T-helper 2 cell treated with Interferon-gamma antibody and Interleukin-4, amounts not matched to agents 5 μg/mL and 100 μg/mL, for 36 hours (primary cell): ENCODE data around the gene TTLL10.

Experiments used
- DNase-seq: peaks from one replicate; pipeline ENCODE4 v3.0.0; 2021; ENCODE audit warnings: low spot score
- H3K27ac Mint-ChIP-seq: one replicate; pipeline ENCODE4 v1.8.0; 2021; ENCODE audit warnings: mild to moderate bottlenecking, mixed read lengths
- H3K27me3 Mint-ChIP-seq: one replicate; pipeline ENCODE4 v1.8.0; 2021; ENCODE audit warnings: low read depth, mixed read lengths
- H3K36me3 Mint-ChIP-seq: one replicate; pipeline ENCODE4 v1.8.0; 2021; ENCODE audit warnings: low read depth, mixed read lengths
- H3K4me1 Mint-ChIP-seq: one replicate; pipeline ENCODE4 v1.8.0; 2021; ENCODE audit warnings: low read depth, mixed read lengths
- H3K4me3 Mint-ChIP-seq: one replicate; pipeline ENCODE4 v1.8.0; 2022; ENCODE audit warnings: mild to moderate bottlenecking, moderate library complexity, mixed read lengths
- H3K9me3 Mint-ChIP-seq: one replicate; pipeline ENCODE4 v1.8.0; 2021; ENCODE audit warnings: mixed read lengths

Gene TTLL10

DNA sequence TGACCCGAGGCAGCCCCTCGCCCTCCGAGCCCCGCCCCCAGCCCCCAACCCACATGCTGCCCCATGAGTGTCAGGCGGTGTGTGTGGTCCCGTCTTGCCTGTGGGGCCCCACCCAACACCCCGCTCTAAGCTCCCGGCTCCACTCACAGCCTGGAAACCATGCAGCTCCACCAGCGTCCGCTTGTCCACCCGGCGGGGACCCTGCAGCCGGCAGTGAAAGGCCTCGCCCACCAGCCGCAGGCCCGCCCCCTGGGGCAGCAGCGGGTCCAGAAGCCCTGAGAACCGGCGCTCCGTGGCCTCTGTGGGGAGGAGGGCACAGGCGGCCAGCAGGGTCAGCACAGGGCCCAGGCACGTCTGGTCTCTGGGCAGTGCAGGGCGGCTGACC is 70.1 kb downstream of the TTLL10 start:
- H3K4me3 Mint-ChIP-seq, result no peak overlapping the region
- H3K27ac Mint-ChIP-seq, result no peak overlapping the region
- peaks cover 3% of the 10 kb centered on the region for H3K27me3 Mint-ChIP-seq
- H3K4me1 Mint-ChIP-seq, result no peaks in the 10 kb centered on the region
- no peaks in the 10 kb centered on the region for H3K9me3 Mint-ChIP-seq
- no peak for DNase-seq
- no peaks in the 10 kb centered on the region for H3K36me3 Mint-ChIP-seq

DNA sequence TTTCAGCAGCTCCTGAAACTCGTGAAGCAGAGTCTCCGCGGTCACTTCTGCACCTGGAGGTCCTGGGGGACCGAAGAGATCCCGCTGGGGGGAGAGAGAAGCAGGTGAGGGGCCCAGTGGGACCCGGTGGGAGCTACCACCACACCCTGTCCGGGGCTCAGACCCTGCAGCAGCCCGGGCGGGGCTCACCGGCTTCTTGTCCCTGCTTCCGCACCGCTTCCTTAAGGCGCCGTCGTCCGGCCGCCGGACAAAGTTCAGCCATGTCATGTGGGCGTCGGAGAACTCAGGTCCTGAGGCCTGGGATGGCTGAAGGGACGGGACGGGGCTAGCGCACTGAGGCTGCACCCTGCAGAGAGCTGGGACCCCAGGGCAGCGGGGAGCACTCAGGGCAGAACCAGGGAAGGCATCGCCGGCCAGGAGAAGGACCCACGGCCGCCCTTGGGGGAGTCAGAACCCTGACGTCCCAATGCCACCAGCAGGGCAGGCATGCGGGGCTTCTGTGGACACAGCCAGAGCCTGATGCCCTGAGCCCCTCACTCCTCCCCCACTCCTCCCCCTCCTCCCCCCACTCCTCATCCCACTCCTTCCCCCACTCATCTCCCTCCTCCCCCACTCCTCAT is 70.6 kb downstream of the TTLL10 start:
- Mint-ChIP-seq H3K36me3 (no peaks in the 10 kb centered on the region), H3K4me3 (no peak overlapping the region), H3K27me3 (peaks cover 3% of the 10 kb centered on the region), H3K27ac (no peak overlapping the region), H3K4me1 (no peaks in the 10 kb centered on the region), H3K9me3 (no peaks in the 10 kb centered on the region)
- no peak for DNase-seq

DNA sequence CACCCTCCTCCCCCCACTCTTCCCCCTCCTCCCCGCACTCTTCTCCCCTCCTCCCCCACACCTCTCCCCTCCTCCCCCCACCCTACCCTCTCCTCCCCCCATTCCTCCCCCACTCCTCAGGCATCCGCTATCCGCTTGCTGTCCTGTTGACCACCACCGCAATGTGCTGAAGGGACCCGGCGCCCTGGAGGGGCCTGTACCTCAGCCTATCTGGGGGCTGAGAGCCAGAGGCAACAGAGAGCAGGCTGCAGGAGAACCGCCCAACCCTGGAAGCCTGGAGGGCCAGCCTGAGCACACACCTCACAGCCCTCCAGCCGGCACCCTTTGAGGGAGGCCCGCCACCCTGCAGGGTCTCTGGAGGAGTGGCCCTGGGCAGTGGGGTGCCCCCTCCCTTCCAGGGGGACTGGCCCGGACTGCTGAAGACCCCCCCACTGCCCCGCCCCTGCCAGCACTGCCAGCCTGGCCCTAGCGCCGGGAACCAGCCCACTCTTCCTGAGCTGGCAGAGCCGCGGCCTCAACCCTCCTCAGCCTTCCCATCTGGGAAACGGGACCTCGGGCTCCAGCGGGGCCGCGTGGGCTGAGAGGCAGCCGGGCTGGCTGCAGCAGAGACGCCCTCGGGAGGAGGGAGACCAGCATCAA is 71.6 kb downstream of the TTLL10 start:
- Mint-ChIP-seq H3K27me3 (peaks cover 3% of the 10 kb centered on the region), H3K4me1 (peaks cover 2% of the 10 kb centered on the region), H3K36me3 (no peaks in the 10 kb centered on the region), H3K4me3 (no peak overlapping the region), H3K27ac (no peak overlapping the region), H3K9me3 (no peaks in the 10 kb centered on the region)
- DNase-seq, result no peak

DNA sequence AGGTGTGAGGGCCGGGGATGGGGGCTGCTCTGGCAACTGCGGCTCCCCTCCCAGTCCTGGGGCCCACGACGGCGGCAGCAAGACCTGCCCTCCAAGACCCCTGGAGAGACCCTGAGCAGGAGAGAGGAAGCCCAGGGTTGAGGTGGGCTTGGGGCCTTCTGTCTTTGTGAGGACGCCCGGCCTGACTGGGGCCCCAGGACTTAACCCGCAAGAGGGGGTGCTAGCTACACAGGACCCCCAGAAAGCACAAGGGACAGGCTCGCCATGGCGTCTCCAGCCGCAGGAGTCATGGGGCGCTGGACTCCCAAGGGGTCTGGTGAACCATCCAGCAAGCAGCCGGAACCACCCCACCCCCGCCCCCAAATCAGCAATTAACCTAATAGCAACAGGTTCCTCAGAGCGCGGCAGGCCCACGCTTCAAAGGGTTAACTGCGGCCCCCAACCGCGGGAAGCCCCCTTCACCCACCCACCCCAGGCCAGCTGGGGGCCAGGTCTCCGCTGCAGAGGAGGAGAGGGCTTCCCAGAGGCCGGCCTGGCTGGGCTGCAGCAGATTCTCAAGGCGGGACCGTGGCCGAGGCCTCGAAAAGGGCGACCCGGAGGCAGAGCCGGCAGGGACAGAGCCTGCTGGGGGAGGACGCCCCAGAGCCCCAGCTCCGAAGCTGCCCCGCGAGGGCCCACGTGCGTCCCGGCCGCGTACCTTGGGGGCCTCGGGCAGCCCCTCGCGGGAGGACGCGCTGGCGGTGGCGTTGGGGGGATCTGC is 72.3 kb downstream of the TTLL10 start:
- Mint-ChIP-seq H3K4me3 (no peak overlapping the region), H3K36me3 (peaks cover 2% of the 10 kb centered on the region), H3K9me3 (no peaks in the 10 kb centered on the region), H3K4me1 (peaks cover 5% of the 10 kb centered on the region), H3K27ac (no peak overlapping the region), H3K27me3 (peaks cover 3% of the 10 kb centered on the region)
- no peak for DNase-seq

DNA sequence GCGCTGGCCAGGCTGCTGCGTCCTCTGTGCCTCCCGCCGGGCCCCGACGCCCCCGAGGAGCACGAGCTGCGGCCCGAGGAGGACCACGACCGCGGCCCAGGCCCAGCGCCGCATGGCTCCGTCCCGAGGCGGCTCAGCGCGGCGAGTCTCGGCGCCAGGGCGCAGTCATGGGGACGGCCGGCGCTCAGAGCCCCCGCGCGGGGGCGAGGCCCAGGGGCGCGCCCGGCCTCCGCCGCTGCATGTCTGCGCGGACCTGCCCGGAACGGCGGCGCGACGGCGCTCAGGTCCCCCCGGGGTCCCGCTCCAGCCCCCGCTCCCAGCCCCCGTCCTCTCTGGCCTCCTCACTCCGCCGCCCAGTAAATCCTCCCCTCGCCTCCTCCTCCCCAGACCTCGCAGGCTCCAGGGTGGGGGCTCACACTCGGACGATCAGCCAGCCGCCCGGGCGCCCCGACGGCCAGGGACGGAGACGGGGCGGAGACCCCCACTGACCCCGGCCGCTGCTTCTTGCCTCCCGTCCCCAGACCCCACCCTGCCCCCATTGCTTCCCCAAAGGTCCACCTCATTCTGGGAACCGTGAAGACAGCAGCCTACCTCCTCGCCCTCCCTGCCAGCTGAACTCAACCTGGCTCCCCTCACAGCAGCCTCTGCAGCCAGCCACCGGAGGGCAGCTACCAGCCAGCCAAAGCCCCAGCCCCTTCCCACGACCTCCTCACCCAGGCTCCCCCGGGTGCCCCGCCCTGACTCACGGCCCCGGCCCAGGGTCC is 73.1 kb downstream of the TTLL10 start, which contains the start of gene C1QTNF12:
TSS of gene C1QTNF12 (minus strand) at position 146 of the 764 bp plus-strand sequence. CDS start at position 114, 32 bp downstream.
- H3K4me1 Mint-ChIP-seq, result peaks cover 7% of the 10 kb centered on the region
- no peaks in the 10 kb centered on the region for H3K9me3 Mint-ChIP-seq
- peaks cover 3% of the 10 kb centered on the region for H3K27me3 Mint-ChIP-seq
- no peak within 1 kb of the TSS for H3K27ac Mint-ChIP-seq
- H3K36me3 Mint-ChIP-seq, result peaks cover 4% of the 10 kb centered on the region
- no peak within 1 kb of the TSS for H3K4me3 Mint-ChIP-seq
- no peak for DNase-seq

DNA sequence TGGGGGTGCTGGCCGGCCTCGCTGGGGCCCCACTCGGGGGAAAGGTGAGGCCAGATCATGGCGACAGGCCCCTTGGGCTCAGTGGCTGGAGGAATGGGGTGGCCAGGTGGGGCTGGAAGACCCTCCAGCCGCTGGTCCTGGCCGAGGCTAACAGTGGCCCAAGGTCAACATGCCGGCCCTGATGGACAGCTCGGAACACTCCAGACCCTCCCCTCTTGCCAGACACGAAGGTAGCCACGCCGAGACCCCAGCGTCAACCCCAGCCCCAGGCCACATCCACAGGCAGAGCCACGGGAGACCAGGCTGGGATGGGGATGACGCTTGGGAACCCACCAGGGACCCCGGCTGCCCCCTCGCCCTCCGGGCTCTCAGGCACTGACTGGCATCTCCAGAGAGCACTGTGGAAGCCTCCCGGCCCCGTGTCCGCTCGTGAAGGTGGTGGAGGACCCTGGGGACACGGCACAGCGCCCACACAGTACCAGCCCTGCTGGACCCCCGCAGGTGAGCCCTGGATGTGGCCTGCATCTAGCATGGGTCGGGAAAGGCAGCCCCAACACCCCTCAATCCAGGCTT is 73.7 kb downstream of the TTLL10 start:
- Mint-ChIP-seq H3K27ac (no peak overlapping the region), H3K36me3 (peaks cover 6% of the 10 kb centered on the region), H3K4me3 (no peak overlapping the region), H3K4me1 (peaks cover 7% of the 10 kb centered on the region), H3K9me3 (no peaks in the 10 kb centered on the region), H3K27me3 (peaks cover 3% of the 10 kb centered on the region)
- no peak for DNase-seq
